ENCODE measurements around the gene PPP1R15A.

- TF ChIP-seq CTCF (IDR thresholded peaks at IDR 0.05), result no peak
- no peak for TF ChIP-seq POLR2AphosphoS5 (IDR thresholded peaks at IDR 0.05)
- no peak for TF ChIP-seq POLR2A (IDR thresholded peaks at IDR 0.05)
Measured at GRCh38 chr19:48887861-48888612, 15.8 kb downstream of the PPP1R15A start.

All from upper lobe of left lung (tissue), 4 donors.